Measurements from ENCODE around the gene RANBP10. TPM values are rescaled to one million over a fixed set of nuclear protein-coding genes. Genes with fewer than 3 reads are reported as not detected.
"Not testable (repeated sequence)": the region's sequence is repeated elsewhere in the genome, so short reads cannot be mapped to it uniquely, and the experiment has no call there.

The RANBP10 gene
- total RNA-seq, 1 donor from 2014 or later: 14.7 TPM

DNA sequence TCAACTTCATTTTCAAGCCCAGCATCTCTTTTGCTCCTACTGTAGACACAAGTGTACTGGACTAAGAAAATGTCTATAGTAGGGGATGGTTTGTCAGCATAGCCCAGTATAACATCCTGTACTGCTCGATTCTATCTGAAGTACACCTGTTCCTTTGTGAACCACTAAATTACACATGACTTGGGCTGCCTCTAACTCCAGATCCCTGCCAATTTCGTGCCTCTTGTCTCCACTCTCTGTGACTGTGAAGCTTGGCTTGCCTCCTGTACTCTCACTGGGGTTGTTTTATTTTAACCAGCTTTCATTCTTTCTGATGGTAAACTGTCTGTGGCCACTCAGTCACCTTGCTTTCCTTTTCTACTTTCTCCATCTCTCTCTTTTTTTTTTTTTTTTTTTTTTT, 111.7 kb downstream of the RANBP10 start:
- Histone ChIP-seq H3K4me1 (peaks cover 6% of the 10 kb centered on the region), H3K27ac (replicated peaks) (no peak overlapping the region), H3K36me3 (peaks cover 4% of the 10 kb centered on the region), H3K4me3 (no peak overlapping the region), H3K9me3 (replicated peaks) (peaks cover 7% of the 10 kb centered on the region), H3K27me3 (ENCODE audit: low read depth) (no peaks in the 10 kb centered on the region)
- TF ChIP-seq, protein P1, sequence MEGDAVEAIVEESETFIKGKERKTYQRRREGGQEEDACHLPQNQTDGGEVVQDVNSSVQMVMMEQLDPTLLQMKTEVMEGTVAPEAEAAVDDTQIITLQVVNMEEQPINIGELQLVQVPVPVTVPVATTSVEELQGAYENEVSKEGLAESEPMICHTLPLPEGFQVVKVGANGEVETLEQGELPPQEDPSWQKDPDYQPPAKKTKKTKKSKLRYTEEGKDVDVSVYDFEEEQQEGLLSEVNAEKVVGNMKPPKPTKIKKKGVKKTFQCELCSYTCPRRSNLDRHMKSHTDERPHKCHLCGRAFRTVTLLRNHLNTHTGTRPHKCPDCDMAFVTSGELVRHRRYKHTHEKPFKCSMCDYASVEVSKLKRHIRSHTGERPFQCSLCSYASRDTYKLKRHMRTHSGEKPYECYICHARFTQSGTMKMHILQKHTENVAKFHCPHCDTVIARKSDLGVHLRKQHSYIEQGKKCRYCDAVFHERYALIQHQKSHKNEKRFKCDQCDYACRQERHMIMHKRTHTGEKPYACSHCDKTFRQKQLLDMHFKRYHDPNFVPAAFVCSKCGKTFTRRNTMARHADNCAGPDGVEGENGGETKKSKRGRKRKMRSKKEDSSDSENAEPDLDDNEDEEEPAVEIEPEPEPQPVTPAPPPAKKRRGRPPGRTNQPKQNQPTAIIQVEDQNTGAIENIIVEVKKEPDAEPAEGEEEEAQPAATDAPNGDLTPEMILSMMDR (IDR thresholded peaks at IDR 0.05; ENCODE audit: borderline replicate concordance): no peak
- intact Hi-C loops (cut with micrococcal nuclease): no loop called here
- no peak for DNase-seq

DNA sequence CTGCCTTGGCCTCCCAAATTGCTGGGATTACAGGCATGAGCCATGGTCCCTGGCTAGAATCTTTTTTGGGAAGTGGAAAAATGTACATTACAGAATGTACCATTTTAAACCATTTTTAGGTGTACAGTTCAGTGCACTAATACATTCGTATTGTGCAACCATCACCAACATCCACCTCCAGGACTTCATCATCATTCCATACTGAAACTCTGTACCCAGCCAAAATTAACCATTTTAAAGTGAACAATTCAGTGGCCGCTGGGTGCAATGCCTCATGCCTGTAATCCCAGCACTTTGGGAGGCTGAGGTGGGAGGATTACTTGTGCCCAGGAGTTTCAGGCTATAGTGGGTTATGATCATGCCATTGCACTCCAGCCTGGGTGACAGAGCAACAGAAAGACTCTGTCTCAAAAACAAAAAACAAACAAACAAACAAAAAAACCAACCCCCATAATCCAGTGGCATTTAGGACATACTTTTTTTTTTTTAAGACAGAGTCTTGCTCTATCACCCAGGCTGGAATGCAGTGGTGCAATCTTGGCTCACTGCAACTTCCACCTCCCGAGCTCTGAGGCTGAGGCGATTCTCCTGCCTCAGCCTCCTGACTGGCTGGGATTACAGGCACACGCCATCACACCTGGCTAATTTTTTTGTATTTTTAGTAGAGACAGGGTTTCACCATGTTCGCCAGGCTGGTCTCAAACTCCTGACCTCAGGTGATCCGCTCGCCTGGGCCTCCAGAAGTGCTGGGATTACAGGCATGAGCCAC, 112.7 kb downstream of the RANBP10 start:
- H3K36me3 ChIP-seq; DNase-seq; intact Hi-C loops (cut with micrococcal nuclease); H3K4me1 ChIP-seq; H3K27me3 ChIP-seq (ENCODE audit: low read depth); H3K4me3 ChIP-seq; H3K9me3 ChIP-seq (replicated peaks); H3K27ac ChIP-seq (replicated peaks): not testable (repeated sequence)

DNA sequence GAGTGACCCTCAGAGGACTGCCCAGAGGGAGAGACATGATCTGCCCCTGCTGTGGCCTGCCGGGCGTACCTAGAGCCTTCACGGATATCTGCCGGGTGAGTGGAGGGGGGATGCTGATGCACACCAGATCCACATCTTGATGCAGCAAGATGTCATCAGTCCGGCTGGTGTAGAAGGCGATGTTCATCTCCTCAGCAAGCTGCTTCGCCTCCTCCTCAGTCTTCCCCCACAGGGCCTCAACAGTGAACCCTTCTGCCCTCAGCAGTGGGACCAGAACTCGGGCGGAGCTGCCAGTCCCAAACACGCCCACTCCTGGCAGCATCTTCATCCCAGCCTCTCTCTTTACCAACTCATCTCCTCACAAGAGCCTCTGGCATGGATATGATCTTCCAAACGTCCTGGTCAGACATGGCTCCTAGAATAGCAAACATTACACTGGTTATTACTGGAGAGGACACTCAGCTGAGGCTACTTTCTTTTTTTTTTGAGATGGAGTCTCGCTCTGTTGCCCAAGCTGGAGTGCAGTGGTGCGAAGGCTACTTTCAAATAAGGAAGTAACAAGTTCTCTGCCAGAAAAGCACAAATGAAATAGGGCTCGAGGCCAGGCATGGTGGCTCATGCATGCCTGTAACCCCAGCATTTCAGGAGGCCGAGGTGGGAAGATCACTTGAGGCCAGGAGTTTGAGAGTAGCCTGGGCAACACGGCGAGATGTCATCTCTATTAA, 120.8 kb downstream of the RANBP10 start:
- Histone ChIP-seq H3K4me3 (no peak overlapping the region), H3K27ac (replicated peaks) (peak overlapping the region; percentile 79), H3K9me3 (replicated peaks) (no peaks in the 10 kb centered on the region), H3K4me1 (peaks cover 23% of the 10 kb centered on the region), H3K27me3 (ENCODE audit: low read depth) (no peaks in the 10 kb centered on the region), H3K36me3 (peaks cover 11% of the 10 kb centered on the region)
- DNase-seq: no peak
- TF ChIP-seq, protein P1 (IDR thresholded peaks at IDR 0.05; ENCODE audit: borderline replicate concordance): no peak
- intact Hi-C loops (cut with micrococcal nuclease): no loop called here

- Histone ChIP-seq H3K27me3 (ENCODE audit: low read depth) (no peaks in the 10 kb centered on the region), H3K36me3 (peaks cover 16% of the 10 kb centered on the region), H3K4me3 (no peak overlapping the region), H3K9me3 (replicated peaks) (no peaks in the 10 kb centered on the region), H3K27ac (replicated peaks) (peak overlapping the region; percentile 79), H3K4me1 (peaks cover 23% of the 10 kb centered on the region)
- TF ChIP-seq, protein P1 (IDR thresholded peaks at IDR 0.05; ENCODE audit: borderline replicate concordance): no peak
- intact Hi-C loops (cut with micrococcal nuclease): no loop called here
- DNase-seq: no peak
Measured at GRCh38 chr16:67683767-67684166, 122.6 kb downstream of the RANBP10 start.

DNA sequence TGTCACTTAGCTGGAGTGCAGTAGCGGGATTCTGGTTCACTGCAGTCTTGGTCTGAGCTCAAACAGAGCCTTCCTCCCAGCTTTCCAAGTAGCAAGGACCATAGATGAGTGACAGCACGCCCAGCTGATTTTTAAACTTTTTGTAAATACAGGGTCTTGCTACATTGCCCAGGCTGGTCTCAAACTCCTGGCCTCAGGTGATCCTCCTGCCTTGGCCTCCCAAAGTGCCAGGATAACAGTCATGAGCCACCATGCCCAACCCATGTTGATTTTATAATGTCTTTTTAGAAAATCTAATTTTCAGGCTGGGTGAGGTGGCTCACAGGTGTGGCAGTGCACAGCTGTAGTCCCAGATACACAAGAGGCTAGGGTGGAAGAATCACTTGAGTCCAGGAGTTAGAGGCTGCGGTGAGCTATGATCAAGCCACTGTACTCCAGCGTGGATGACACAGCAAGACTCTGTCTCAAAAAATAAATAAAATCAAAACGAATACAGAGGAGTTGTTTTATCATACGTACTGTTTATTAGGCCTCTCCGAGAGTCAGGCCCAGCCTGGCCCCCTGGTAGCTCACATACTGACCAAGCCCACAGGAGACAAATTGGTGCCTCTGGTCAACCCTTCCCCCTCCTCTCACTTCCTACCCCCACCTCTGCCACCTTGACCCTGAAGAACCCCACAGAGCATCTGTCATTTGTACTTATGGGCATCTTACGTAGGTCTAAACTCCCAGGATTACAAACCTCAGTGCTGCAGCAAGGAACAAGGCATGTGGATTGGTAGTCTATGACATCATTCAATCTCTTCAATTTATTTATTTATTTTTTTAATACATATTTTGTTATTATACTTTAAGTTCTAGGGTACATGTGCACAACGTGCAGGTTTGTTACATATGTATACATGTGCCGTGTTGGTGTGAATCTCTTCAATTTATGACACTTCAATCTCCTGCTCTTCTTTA, 126.1 kb downstream of the RANBP10 start:
- TF ChIP-seq, protein P1 (IDR thresholded peaks at IDR 0.05; ENCODE audit: borderline replicate concordance): no peak
- Histone ChIP-seq H3K4me1 (peaks cover 18% of the 10 kb centered on the region), H3K4me3 (no peak overlapping the region), H3K9me3 (replicated peaks) (no peaks in the 10 kb centered on the region), H3K36me3 (peaks cover 12% of the 10 kb centered on the region), H3K27me3 (ENCODE audit: low read depth) (no peaks in the 10 kb centered on the region), H3K27ac (replicated peaks) (no peak overlapping the region)
- intact Hi-C loops (cut with micrococcal nuclease): loop anchor here (10.0 kb wide), 1 partner anchor 125 kb away; the partner anchor contains the start of genes RANBP10 and TSNAXIP1
- no peak for DNase-seq
